LNCAP (cell line): Measurements from ENCODE around the gene SIGLEC8.

ENCODE experiments used
- TF ChIP-seq, protein P1 (sequence below): fragments of 450-650 bp; IDR thresholded peaks from 2 replicates; pipeline ENCODE4 v1.5.1; 2017; ENCODE audit warnings: mild to moderate bottlenecking

Gene SIGLEC8

DNA sequence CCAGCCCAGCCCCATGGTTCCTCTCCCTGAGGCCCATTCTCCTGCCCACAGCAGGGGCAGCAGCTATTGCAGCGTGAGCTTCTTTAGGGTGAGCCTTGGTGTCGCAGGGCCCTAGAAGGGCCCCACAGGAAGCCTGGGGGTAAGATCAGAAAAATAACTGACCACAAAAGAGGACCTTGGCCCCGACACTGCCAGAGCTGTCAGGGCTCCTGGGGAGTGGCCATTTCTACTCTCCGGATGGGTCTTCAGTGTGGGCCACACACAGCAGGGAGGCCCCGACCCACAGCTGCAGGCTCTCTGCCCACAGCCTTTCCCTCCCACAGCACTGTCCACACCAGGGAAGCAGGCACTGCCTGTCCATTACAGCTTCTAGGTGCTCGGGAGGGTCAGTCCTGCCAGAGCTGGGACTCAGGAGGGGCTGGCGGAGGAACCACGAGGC, 3.5 kb upstream of the SIGLEC8 start:
- TF ChIP-seq, protein P1, sequence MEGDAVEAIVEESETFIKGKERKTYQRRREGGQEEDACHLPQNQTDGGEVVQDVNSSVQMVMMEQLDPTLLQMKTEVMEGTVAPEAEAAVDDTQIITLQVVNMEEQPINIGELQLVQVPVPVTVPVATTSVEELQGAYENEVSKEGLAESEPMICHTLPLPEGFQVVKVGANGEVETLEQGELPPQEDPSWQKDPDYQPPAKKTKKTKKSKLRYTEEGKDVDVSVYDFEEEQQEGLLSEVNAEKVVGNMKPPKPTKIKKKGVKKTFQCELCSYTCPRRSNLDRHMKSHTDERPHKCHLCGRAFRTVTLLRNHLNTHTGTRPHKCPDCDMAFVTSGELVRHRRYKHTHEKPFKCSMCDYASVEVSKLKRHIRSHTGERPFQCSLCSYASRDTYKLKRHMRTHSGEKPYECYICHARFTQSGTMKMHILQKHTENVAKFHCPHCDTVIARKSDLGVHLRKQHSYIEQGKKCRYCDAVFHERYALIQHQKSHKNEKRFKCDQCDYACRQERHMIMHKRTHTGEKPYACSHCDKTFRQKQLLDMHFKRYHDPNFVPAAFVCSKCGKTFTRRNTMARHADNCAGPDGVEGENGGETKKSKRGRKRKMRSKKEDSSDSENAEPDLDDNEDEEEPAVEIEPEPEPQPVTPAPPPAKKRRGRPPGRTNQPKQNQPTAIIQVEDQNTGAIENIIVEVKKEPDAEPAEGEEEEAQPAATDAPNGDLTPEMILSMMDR, result no peak

DNA sequence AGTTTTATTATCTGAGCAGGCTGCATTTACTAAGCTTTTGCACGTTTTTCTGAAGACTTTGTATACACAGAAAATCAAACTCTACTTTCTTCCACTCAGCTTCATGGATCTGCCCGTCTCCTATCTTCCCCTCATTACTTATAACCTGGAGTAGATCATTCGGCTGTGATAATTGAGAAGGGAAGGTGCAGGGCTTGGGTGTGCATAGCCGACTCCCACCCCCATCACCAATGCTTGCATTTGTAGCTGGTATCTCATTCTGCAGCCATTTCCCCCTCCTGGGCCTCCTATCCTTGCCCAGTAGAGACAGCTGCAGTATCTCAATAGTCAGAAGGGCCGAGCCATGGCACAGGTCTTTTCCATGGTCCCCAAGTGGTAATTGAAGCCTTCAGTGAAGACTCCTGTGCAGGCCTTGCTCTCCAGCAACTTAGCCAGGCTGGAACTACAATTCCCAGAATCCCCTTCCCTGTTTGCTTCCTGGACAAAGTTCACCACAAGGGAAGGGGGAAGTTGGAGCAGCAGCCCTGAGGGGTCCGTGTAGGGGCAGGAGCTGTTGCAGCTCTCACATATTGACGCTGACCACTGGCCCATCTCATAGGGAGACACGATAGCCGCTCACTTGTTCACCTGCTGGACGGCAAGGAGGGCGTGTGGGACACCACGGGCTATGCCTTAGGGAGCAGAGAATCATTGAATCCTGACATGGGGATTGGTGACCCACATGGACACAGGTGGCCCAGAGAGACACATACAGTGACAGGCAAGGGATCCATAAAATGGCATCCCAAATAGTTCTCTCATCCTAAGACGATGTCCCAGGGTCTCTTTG, 2.1 kb upstream of the SIGLEC8 start:
- TF ChIP-seq, protein P1, result no peak

DNA sequence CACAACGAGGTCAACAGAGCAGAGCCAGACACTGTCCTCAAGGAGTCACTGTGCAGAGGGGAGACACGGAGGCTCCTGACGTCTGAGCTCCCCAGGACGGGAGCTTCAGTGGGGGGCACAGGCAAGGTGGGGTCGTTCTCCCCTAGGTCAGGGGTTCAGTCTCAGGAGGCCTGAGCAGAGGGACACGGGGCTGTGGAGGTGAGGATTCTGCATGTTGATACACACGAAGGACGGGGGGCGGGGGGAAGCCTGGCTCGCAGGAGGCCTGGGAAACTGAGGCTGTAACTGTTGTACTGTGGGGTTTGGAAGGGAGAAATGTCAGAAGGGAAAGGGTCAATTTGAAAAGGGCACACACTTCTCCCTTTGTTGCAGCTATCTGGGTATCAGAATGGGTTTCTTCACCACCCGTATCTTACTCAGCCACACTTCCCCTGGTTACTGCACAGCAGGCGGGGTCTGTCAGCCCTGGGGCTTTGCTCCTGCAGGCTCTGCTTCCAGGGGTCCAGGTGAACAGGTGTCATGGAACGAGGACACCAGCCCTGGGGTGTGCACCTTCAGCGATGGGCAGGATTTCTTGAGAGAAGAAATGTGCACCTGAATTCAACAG, 748 bp upstream of the SIGLEC8 start:
- TF ChIP-seq, protein P1, result no peak

GRCh38 chr19:51457351-51458013, 772 bp downstream of the SIGLEC8 start:
- TF ChIP-seq, protein P1, result no peak

GRCh38 chr19:51456541-51457290, 1.5 kb downstream of the SIGLEC8 start:
- TF ChIP-seq, protein P1, result no peak

- TF ChIP-seq, protein P1, result no peak
Observed at GRCh38 chr19:51450730-51451307, 7.4 kb downstream of the SIGLEC8 start.

GRCh38 chr19:51448411-51449016, 9.7 kb downstream of the SIGLEC8 start:
- TF ChIP-seq, protein P1, result no peak
